Neural progenitor cell (in vitro differentiated cells): ENCODE results near the gene SLC35G2. TPM values are rescaled to one million over a fixed set of nuclear protein-coding genes. Genes with fewer than 3 reads are reported as not detected.
"Not testable (repeated sequence)": the region's sequence is repeated elsewhere in the genome, so short reads cannot be mapped to it uniquely, and the experiment has no call there.

ENCODE experiments used
- DNase-seq: peaks from one replicate; pipeline ENCODE4 v3.0.0-alpha.2; 2016; ENCODE audit warnings: low spot score
- H2AFZ ChIP-seq: fragments of 200-600 bp; sonication (generic); replicated peaks from 2 replicates; pipeline ENCODE4 v1.6.1; 2016; ENCODE audit warnings: antibody characterized with exemption
- H3F3A ChIP-seq: fragments of 200-600 bp; sonication (generic); 2 replicates; pipeline ENCODE4 v1.6.1; 2016; ENCODE audit warnings: antibody characterized with exemption, low read depth
- H3K27ac ChIP-seq: fragments of 200-600 bp; sonication (generic); 2 replicates; pipeline ENCODE4 v1.5.1; 2016; ENCODE audit warnings: mild to moderate bottlenecking
- H3K27me3 ChIP-seq: fragments of 200-600 bp; sonication (generic); 2 replicates; pipeline ENCODE4 v1.6.1; 2016; ENCODE audit warnings: mild to moderate bottlenecking, moderate library complexity
- H3K36me3 ChIP-seq: fragments of 200-600 bp; sonication (generic); 2 replicates; pipeline ENCODE4 v1.5.1; 2016
- H3K4me1 ChIP-seq: fragments of 200-600 bp; sonication (generic); 2 replicates; pipeline ENCODE4 v1.6.1; 2016; ENCODE audit warnings: mixed run types
- H3K4me2 ChIP-seq: fragments of 200-600 bp; sonication (generic); 2 replicates; pipeline ENCODE4 v1.6.1; 2016
- H3K4me3 ChIP-seq: fragments of 200-600 bp; sonication (generic); 2 replicates; pipeline ENCODE4 v1.5.1; 2016
- H3K79me2 ChIP-seq: fragments of 200-600 bp; sonication (generic); 2 replicates; pipeline ENCODE4 v1.6.1; 2016; ENCODE audit warnings: low read depth
- H3K9ac ChIP-seq: fragments of 200-600 bp; sonication (generic); 2 replicates; pipeline ENCODE4 v1.6.1; 2016
- H3K9me3 ChIP-seq: fragments of 200-600 bp; sonication (generic); 2 replicates; pipeline ENCODE4 v1.5.1; 2016; ENCODE audit warnings: low read depth
- H4K20me1 ChIP-seq: fragments of 200-600 bp; sonication (generic); 2 replicates; pipeline ENCODE4 v1.6.1; 2016; ENCODE audit warnings: low read depth
- H3K27ac Mint-ChIP-seq: 3 replicates; pipeline ENCODE4 v1.8.0; 2021; ENCODE audit warnings: mixed read lengths
- H3K27me3 Mint-ChIP-seq: 2 replicates; pipeline ENCODE4 v1.8.0; 2022; ENCODE audit warnings: low read depth, mild to moderate bottlenecking, inconsistent platforms, moderate library complexity, mixed read lengths; ENCODE audit not compliant: insufficient read depth
- H3K36me3 Mint-ChIP-seq: 3 replicates; pipeline ENCODE4 v1.8.0; 2021; ENCODE audit warnings: mixed read lengths
- H3K4me1 Mint-ChIP-seq: 3 replicates; pipeline ENCODE4 v1.8.0; 2021; ENCODE audit warnings: mixed read lengths
- H3K4me3 Mint-ChIP-seq: 3 replicates; pipeline ENCODE4 v1.8.0; 2021; ENCODE audit warnings: mild to moderate bottlenecking, moderate library complexity, mixed read lengths
- H3K9me3 Mint-ChIP-seq: 3 replicates; pipeline ENCODE4 v1.8.0; 2020; ENCODE audit warnings: mixed read lengths
- EZH2 ChIP-seq: fragments of 200-600 bp; sonication (generic); IDR thresholded peaks from 2 replicates; pipeline ENCODE4 v1.6.1; 2017; ENCODE audit warnings: antibody characterized with exemption, mild to moderate bottlenecking, moderate library complexity
- EZH2phosphoT487 ChIP-seq: fragments of 200-600 bp; sonication (generic); IDR thresholded peaks from 2 replicates; pipeline ENCODE4 v1.6.1; 2017; ENCODE audit warnings: antibody characterized with exemption
- total RNA-seq: library from RNA; depleted of rRNA; stranded (reverse); fragments of >200 nt; gene quantifications from 2 replicates; pipeline ENCODE4 v1.2.3, GENCODE V29; 2015; ENCODE audit warnings: low replicate concordance
- TF ChIP-seq, protein P1 (sequence below): fragments of 200-600 bp; sonication (generic); IDR thresholded peaks from 2 replicates; pipeline ENCODE4 v1.5.1; 2017; ENCODE audit warnings: antibody characterized with exemption, mild to moderate bottlenecking

The SLC35G2 gene
- total RNA-seq, 1 donor from 2014 or later: 1.5 TPM

DNA sequence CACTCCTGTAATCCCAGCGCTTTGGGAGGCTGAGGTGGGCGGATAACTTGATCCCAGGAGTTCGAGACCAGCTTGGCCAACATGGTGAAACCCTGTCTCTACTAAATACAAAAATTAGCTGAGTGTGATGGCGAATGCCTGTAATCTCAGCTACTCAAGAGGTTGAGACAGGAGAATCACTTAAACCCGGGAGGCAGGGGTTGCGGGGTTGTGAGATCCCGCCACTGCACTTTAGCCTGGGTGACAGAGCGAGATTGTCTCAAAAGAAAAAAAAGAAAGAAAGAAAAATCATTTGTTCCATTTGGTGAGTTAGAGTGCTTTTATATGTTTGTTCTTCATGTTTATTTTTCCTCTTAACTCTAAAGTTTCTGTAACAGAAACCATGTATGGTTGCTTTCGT is 50.4 kb downstream of the SLC35G2 start:
- peaks cover 10% of the 10 kb centered on the region for H3K4me1 ChIP-seq
- Mint-ChIP-seq H3K9me3 (peaks cover 54% of the 10 kb centered on the region), H3K27me3 (peaks cover 3% of the 10 kb centered on the region), H3K4me1 (peaks cover 3% of the 10 kb centered on the region), H3K36me3 (peaks cover 64% of the 10 kb centered on the region), H3K27ac (no peak overlapping the region), H3K4me3 (no peak overlapping the region)
- H3K27ac ChIP-seq: no peak overlapping the region
- no peak overlapping the region for H3K9ac ChIP-seq
- no peaks in the 10 kb centered on the region for H3K36me3 ChIP-seq
- no peak for DNase-seq
- no peak overlapping the region for H3K4me3 ChIP-seq
- H4K20me1 ChIP-seq: peaks cover 6% of the 10 kb centered on the region
- no peaks in the 10 kb centered on the region for H3K27me3 ChIP-seq
- no peaks in the 10 kb centered on the region for H3K9me3 ChIP-seq
- H3K79me2 ChIP-seq: peaks cover 98% of the 10 kb centered on the region
- no peak overlapping the region for H2AFZ ChIP-seq
- no peak for TF ChIP-seq EZH2
- TF ChIP-seq, protein P1, sequence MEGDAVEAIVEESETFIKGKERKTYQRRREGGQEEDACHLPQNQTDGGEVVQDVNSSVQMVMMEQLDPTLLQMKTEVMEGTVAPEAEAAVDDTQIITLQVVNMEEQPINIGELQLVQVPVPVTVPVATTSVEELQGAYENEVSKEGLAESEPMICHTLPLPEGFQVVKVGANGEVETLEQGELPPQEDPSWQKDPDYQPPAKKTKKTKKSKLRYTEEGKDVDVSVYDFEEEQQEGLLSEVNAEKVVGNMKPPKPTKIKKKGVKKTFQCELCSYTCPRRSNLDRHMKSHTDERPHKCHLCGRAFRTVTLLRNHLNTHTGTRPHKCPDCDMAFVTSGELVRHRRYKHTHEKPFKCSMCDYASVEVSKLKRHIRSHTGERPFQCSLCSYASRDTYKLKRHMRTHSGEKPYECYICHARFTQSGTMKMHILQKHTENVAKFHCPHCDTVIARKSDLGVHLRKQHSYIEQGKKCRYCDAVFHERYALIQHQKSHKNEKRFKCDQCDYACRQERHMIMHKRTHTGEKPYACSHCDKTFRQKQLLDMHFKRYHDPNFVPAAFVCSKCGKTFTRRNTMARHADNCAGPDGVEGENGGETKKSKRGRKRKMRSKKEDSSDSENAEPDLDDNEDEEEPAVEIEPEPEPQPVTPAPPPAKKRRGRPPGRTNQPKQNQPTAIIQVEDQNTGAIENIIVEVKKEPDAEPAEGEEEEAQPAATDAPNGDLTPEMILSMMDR: no peak
- TF ChIP-seq EZH2phosphoT487: no peak
- H3K4me2 ChIP-seq: no peak overlapping the region
- H3F3A ChIP-seq: no peaks in the 10 kb centered on the region

DNA sequence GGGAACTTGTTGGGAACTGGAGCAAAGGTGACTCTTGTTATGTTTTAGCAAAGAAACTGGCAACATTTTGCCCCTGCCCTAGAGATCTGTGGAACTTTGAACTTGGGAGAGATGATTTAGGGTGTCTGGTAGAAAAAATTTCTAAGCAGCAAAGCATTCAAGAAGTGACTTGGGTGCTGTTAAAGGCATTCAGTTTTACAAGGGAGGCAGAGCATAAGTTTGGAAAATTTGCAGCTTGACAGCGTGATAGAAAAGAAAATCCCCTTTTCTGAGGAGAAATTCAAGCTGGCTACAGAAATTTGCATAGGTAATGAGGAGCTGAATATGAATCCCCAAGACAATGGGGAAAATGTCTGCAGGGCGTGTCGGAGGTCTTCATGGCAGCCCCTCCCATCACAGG is 53.3 kb downstream of the SLC35G2 start:
- H3K9me3 Mint-ChIP-seq: peaks cover 66% of the 10 kb centered on the region
- H3K4me1 ChIP-seq: peaks cover 13% of the 10 kb centered on the region
- not testable (repeated sequence) for H3K9me3 ChIP-seq, H3K4me3 Mint-ChIP-seq, H3K27ac Mint-ChIP-seq, H3F3A ChIP-seq, DNase-seq, H3K36me3 ChIP-seq, H3K4me1 Mint-ChIP-seq, H3K4me3 ChIP-seq, H3K27me3 Mint-ChIP-seq, H2AFZ ChIP-seq, H3K4me2 ChIP-seq, H3K27me3 ChIP-seq, H3K27ac ChIP-seq, H4K20me1 ChIP-seq, H3K9ac ChIP-seq
- peaks cover 66% of the 10 kb centered on the region for H3K36me3 Mint-ChIP-seq
- H3K79me2 ChIP-seq: peaks cover 87% of the 10 kb centered on the region

DNA sequence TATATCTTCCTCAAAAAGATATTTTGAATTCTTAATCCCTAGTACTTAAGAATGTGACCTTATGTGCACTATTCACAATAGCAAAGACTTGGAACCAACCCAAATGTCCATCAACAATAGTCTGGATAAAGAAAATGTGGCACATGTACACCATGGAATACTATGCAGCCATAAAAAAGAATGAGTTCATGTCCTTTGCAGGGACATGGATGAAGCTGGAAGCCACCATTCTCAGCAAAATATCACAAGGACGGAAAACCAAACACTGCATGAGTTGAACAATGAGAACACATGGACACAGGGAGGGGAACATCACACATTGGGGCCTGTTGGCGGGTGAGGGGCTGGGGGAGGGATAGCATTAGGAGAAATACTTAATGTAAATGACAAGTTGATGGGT is 60.6 kb downstream of the SLC35G2 start:
- not testable (repeated sequence) for H3K4me3 Mint-ChIP-seq, H3F3A ChIP-seq, H3K36me3 ChIP-seq, H3K4me2 ChIP-seq, H3K9me3 ChIP-seq, H3K4me1 Mint-ChIP-seq, DNase-seq, H4K20me1 ChIP-seq, H3K27ac ChIP-seq, H3K27me3 ChIP-seq, H3K4me1 ChIP-seq, H3K27ac Mint-ChIP-seq, H2AFZ ChIP-seq, H3K9ac ChIP-seq, H3K4me3 ChIP-seq, H3K27me3 Mint-ChIP-seq
- H3K79me2 ChIP-seq: peaks cover 88% of the 10 kb centered on the region
- Mint-ChIP-seq H3K36me3 (peaks cover 56% of the 10 kb centered on the region), H3K9me3 (peaks cover 59% of the 10 kb centered on the region)

DNA sequence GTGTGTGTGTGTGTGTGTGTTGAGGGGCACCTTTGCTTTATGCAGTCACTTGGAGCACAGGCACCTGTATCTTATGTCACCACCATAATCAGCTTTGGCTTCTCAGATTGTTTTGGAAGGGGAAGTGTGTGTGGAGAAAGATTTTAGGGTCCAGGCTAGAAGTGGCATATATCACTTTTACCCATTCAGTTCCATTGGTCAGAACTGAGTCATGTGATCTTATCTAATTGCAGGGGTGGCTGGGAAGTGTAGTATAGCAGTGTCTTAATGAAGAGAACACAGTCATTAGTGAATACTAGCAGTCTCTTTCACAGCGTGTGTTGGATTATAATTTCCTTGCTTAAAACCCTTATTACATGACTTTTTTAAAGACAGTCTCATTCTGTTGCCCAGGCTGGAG is 63.6 kb downstream of the SLC35G2 start:
- Histone ChIP-seq H4K20me1 (peaks cover 17% of the 10 kb centered on the region), H3F3A (no peaks in the 10 kb centered on the region), H3K4me2 (no peak overlapping the region), H3K27ac (no peak overlapping the region), H3K79me2 (peaks cover 100% of the 10 kb centered on the region), H3K4me3 (no peak overlapping the region), H3K4me1 (no peaks in the 10 kb centered on the region), H3K9ac (no peak overlapping the region), H3K36me3 (peaks cover 1% of the 10 kb centered on the region), H3K27me3 (no peaks in the 10 kb centered on the region), H3K9me3 (no peaks in the 10 kb centered on the region), H2AFZ (no peak overlapping the region)
- DNase-seq: no peak
- Mint-ChIP-seq H3K27me3 (peaks cover 4% of the 10 kb centered on the region), H3K27ac (no peak overlapping the region), H3K9me3 (peaks cover 47% of the 10 kb centered on the region), H3K4me1 (no peaks in the 10 kb centered on the region), H3K4me3 (no peak overlapping the region), H3K36me3 (peaks cover 46% of the 10 kb centered on the region)
- TF ChIP-seq EZH2 (no peak), EZH2phosphoT487 (no peak)
- TF ChIP-seq, protein P1: no peak
